OCI-LY1 (cell line): ENCODE results near the gene OGFOD3.

Experiments
- CTCF ChIP-seq: fragments of 200-600 bp; sonication (generic), shearing (Covaris generic); IDR thresholded peaks from 2 replicates; pipeline ENCODE4 v1.5.1; 2017; ENCODE audit warnings: mild to moderate bottlenecking, antibody characterized with exemption, low read length, moderate library complexity, mixed read lengths
- EZH2 ChIP-seq: fragments of 200-600 bp; sonication (generic), shearing (Covaris generic); IDR thresholded peaks from 2 replicates; pipeline ENCODE4 v1.8.0; 2017; ENCODE audit warnings: borderline replicate concordance, mixed run types, mild to moderate bottlenecking, antibody characterized with exemption, low read length, moderate library complexity, mixed read lengths

DNA sequence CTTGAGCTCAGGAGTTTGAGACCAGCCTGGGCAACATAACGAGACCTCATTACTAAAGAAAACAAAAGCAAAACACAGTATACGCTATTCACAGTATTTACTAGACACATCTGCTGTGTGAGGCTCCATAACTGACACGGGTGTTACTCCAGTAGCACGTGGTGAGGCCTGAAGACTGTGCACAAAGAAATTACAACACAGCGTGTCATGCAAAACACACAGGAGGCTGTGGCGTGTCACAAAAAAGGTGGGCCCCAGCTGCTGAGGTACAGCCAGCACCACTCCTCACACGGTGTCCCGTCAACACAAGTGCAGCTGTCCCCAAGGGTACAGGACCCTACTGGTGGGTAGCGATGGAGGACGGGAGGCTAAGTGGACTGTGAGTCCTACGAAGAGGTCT is 29.5 kb upstream of the OGFOD3 start:
- no peak for TF ChIP-seq CTCF
- TF ChIP-seq EZH2: no peak
